HEK293 (cell line): ENCODE measurements around the gene CDYL.

ENCODE experiments used
- CTCF ChIA-PET: fragments of 350-600 bp; formaldehyde crosslinking; extraction: SDS; loops from one replicate; lab custom pipeline; 2021; ENCODE audit warnings: antibody characterized with exemption; lab: Yijun Ruan, JAX
- POLR2A ChIA-PET: fragments of 300-600 bp; formaldehyde crosslinking; extraction: SDS; loops from one replicate; lab custom pipeline; 2020; ENCODE audit warnings: antibody characterized with exemption, inconsistent platforms; lab: Yijun Ruan, JAX
- H3K27ac ChIP-seq: fragments of 200-500 bp; sonication (Bioruptor generic); 2 replicates; pipeline ENCODE4 v1.5.1; 2014; ENCODE audit warnings: low read depth, low read length, control low read depth, inconsistent platforms; ENCODE audit errors: extremely low read depth
- H3K36me3 ChIP-seq, 2 experiments: fragments of 200-500 bp in 1 of 2; sonication (Bioruptor generic) in 1 of 2; 1 replicate in 1 of 2; 2 replicates in 1 of 2; pipeline ENCODE4 v1.5.1; 2014 to 2017; ENCODE audit warnings: inconsistent platforms in 2 of 2, low read length in 2 of 2; ENCODE audit not compliant: control insufficient read depth in 2 of 2, insufficient read depth in 1 of 2
- H3K4me1 ChIP-seq: fragments of 200-500 bp; sonication (Bioruptor generic); 2 replicates; pipeline ENCODE4 v1.5.1; 2014; ENCODE audit warnings: mild to moderate bottlenecking, low read length, inconsistent platforms; ENCODE audit not compliant: control insufficient read depth, insufficient read depth
- H3K4me3 ChIP-seq: 2 replicates; pipeline ENCODE4 v1.5.1; 2011; ENCODE audit warnings: low read depth, mild to moderate bottlenecking, control low read depth, low read length, moderate library complexity
- H3K9me3 ChIP-seq: fragments of 200-500 bp; sonication (Bioruptor generic); 2 replicates; pipeline ENCODE4 v1.5.1; 2014; ENCODE audit warnings: low read depth, low read length, inconsistent platforms; ENCODE audit not compliant: control insufficient read depth, insufficient read depth
- BCL6B ChIP-seq: fragments of 450-650 bp; formaldehyde crosslinking; IDR thresholded peaks from 2 replicates; pipeline ENCODE4 v1.5.1; 2017; ENCODE audit warnings: missing biosample characterization, missing genetic modification characterization
- FEZF1 ChIP-seq: fragments of 450-650 bp; formaldehyde crosslinking; IDR thresholded peaks from 2 replicates; pipeline ENCODE4 v1.5.1; 2016; ENCODE audit warnings: missing biosample characterization, missing genetic modification characterization
- KLF1 ChIP-seq: fragments of 450-650 bp; formaldehyde crosslinking; IDR thresholded peaks from 2 replicates; pipeline ENCODE4 v1.5.1; 2016; ENCODE audit warnings: missing biosample characterization, missing genetic modification characterization
- KLF8 ChIP-seq: fragments of 450-650 bp; formaldehyde crosslinking; IDR thresholded peaks from 2 replicates; pipeline ENCODE4 v1.5.1; 2016; ENCODE audit warnings: missing biosample characterization, missing genetic modification characterization
- SETDB1 ChIP-seq: IDR thresholded peaks from one replicate; pipeline ENCODE4 v1.6.1; 2017; ENCODE audit warnings: mild to moderate bottlenecking, low read length, moderate library complexity, mixed read lengths; ENCODE audit not compliant: insufficient read length
- WT1 ChIP-seq: fragments of 450-650 bp; formaldehyde crosslinking; IDR thresholded peaks from 2 replicates; pipeline ENCODE4 v1.5.1; 2016; ENCODE audit warnings: missing biosample characterization, missing genetic modification characterization
- ZBTB11 ChIP-seq: fragments of 450-650 bp; formaldehyde crosslinking; conservative IDR thresholded peaks from 2 replicates; pipeline ENCODE4 v1.5.1; 2016; ENCODE audit warnings: low read depth, missing biosample characterization, missing genetic modification characterization
- ZBTB20 ChIP-seq: fragments of 450-650 bp; formaldehyde crosslinking; IDR thresholded peaks from 2 replicates; pipeline ENCODE4 v1.5.1; 2016; ENCODE audit warnings: missing biosample characterization, missing genetic modification characterization
- ZBTB26 ChIP-seq: fragments of 450-650 bp; formaldehyde crosslinking; optimal IDR thresholded peaks from 2 replicates; pipeline ENCODE3; 2016; ENCODE audit warnings: missing biosample characterization, mild to moderate bottlenecking, missing genetic modification characterization
- ZNF132 ChIP-seq: fragments of 450-650 bp; formaldehyde crosslinking; IDR thresholded peaks from 2 replicates; pipeline ENCODE4 v1.5.1; 2017; ENCODE audit warnings: missing biosample characterization, missing genetic modification characterization, borderline replicate concordance
- ZNF146 ChIP-seq: fragments of 450-650 bp; formaldehyde crosslinking; IDR thresholded peaks from 2 replicates; pipeline ENCODE4 v1.5.1; 2016; ENCODE audit warnings: missing biosample characterization, missing genetic modification characterization
- ZNF23 ChIP-seq: fragments of 450-650 bp; formaldehyde crosslinking; IDR thresholded peaks from 2 replicates; pipeline ENCODE4 v1.5.1; 2016; ENCODE audit warnings: missing biosample characterization, missing genetic modification characterization, borderline replicate concordance
- ZNF274 ChIP-seq, 2 experiments: fragments of 200-500 bp in 1 of 2; fragments of 450-650 bp in 1 of 2; sonication (Bioruptor generic) in 1 of 2; formaldehyde crosslinking in 1 of 2; IDR thresholded peaks; 2 replicates each; pipeline versions ENCODE4 v1.5.1 to v1.6.1; 2014 to 2016; ENCODE audit warnings: borderline replicate concordance in 1 of 2, inconsistent platforms in 1 of 2, low read length in 1 of 2, missing biosample characterization in 1 of 2, missing genetic modification characterization in 1 of 2
- ZNF335 ChIP-seq: fragments of 450-650 bp; formaldehyde crosslinking; conservative IDR thresholded peaks from 2 replicates; pipeline ENCODE4 v1.5.1; 2016; ENCODE audit warnings: missing biosample characterization, missing genetic modification characterization
- ZNF362 ChIP-seq: fragments of 450-650 bp; formaldehyde crosslinking; IDR thresholded peaks from 2 replicates; pipeline ENCODE4 v1.5.1; 2016; ENCODE audit warnings: missing biosample characterization, missing genetic modification characterization
- ZNF514 ChIP-seq: fragments of 450-650 bp; formaldehyde crosslinking; IDR thresholded peaks from 2 replicates; pipeline ENCODE4 v1.5.1; 2016; ENCODE audit warnings: missing biosample characterization, missing genetic modification characterization
- ZNF544 ChIP-seq: fragments of 450-650 bp; formaldehyde crosslinking; IDR thresholded peaks from 2 replicates; pipeline ENCODE4 v1.5.0; 2017; ENCODE audit warnings: missing biosample characterization, missing genetic modification characterization
- ZNF558 ChIP-seq: fragments of 450-650 bp; formaldehyde crosslinking; IDR thresholded peaks from 2 replicates; pipeline ENCODE4 v1.5.1; 2016; ENCODE audit warnings: missing biosample characterization, missing genetic modification characterization
- ZNF571 ChIP-seq: fragments of 450-650 bp; formaldehyde crosslinking; IDR thresholded peaks from 2 replicates; pipeline ENCODE4 v1.5.0; 2017; ENCODE audit warnings: missing biosample characterization, missing genetic modification characterization
- ZNF596 ChIP-seq: fragments of 450-650 bp; IDR thresholded peaks from 2 replicates; pipeline ENCODE4 v1.5.0; 2018; ENCODE audit warnings: missing biosample characterization, mild to moderate bottlenecking, missing genetic modification characterization, moderate library complexity
- ZNF660 ChIP-seq: fragments of 450-650 bp; IDR thresholded peaks from 2 replicates; pipeline ENCODE4 v1.5.1; 2018; ENCODE audit warnings: missing biosample characterization, mild to moderate bottlenecking, missing genetic modification characterization
- ZNF664 ChIP-seq: fragments of 450-650 bp; formaldehyde crosslinking; IDR thresholded peaks from 2 replicates; pipeline ENCODE4 v1.5.1; 2016; ENCODE audit warnings: missing biosample characterization, missing genetic modification characterization
- ZNF707 ChIP-seq: fragments of 450-650 bp; formaldehyde crosslinking; IDR thresholded peaks from 2 replicates; pipeline ENCODE4 v1.5.1; 2016; ENCODE audit warnings: missing biosample characterization, missing genetic modification characterization
- ZSCAN30 ChIP-seq: fragments of 450-650 bp; IDR thresholded peaks from 2 replicates; pipeline ENCODE4 v1.5.1; 2018; ENCODE audit warnings: missing biosample characterization, mild to moderate bottlenecking, missing genetic modification characterization, moderate library complexity
- TF ChIP-seq, protein P1 (sequence below): fragments of 450-650 bp; formaldehyde crosslinking; IDR thresholded peaks from 2 replicates; pipeline ENCODE4; 2016; ENCODE audit warnings: missing biosample characterization, missing genetic modification characterization
- TF ChIP-seq, protein P2 (sequence below): fragments of 450-650 bp; formaldehyde crosslinking; IDR thresholded peaks from 2 replicates; pipeline ENCODE4 v1.5.1; 2017; ENCODE audit warnings: missing biosample characterization, mild to moderate bottlenecking, missing genetic modification characterization, moderate library complexity

Gene CDYL

GRCh38 chr6:4763921-4764320, 12.3 kb upstream of the CDYL start:
- no peak overlapping the region for H3K27ac ChIP-seq
- H3K4me1 ChIP-seq, result no peaks in the 10 kb centered on the region
- ChIA-PET POLR2A (no interaction called here), CTCF (no interaction called here)
- H3K4me3 ChIP-seq, result no peak overlapping the region
- H3K9me3 ChIP-seq, result peaks cover 3% of the 10 kb centered on the region
- H3K36me3 ChIP-seq, result no peaks in the 10 kb centered on the region
- TF ChIP-seq KLF8 (tag by site-specific recombination), result no peak
- no peak for TF ChIP-seq KLF1 (tag by site-specific recombination)
- TF ChIP-seq ZNF544 (tag by site-specific recombination), result no peak
- TF ChIP-seq, protein P1, sequence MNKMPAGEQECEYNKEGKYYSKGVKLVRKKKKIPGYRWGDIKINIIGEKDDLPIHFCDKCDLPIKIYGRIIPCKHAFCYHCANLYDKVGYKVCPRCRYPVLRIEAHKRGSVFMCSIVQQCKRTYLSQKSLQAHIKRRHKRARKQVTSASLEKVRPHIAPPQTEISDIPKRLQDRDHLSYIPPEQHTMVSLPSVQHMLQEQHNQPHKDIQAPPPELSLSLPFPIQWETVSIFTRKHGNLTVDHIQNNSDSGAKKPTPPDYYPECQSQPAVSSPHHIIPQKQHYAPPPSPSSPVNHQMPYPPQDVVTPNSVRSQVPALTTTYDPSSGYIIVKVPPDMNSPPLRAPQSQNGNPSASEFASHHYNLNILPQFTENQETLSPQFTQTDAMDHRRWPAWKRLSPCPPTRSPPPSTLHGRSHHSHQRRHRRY, result no peak
- TF ChIP-seq ZNF596, result no peak
- no peak for TF ChIP-seq ZNF558 (tag by site-specific recombination)
- no peak for TF ChIP-seq WT1 (tag by site-specific recombination)
- TF ChIP-seq ZNF660 (tag by site-specific recombination), result no peak
- TF ChIP-seq ZBTB26, result no peak
- no peak for TF ChIP-seq SETDB1
- no peak for TF ChIP-seq FEZF1 (tag by site-specific recombination)
- no peak for TF ChIP-seq ZNF274 (IDR thresholded peaks at IDR 0.05; ENCODE audit: low read length)
- no peak for TF ChIP-seq ZNF274 (tag by site-specific recombination; IDR thresholded peaks at IDR 0.05; ENCODE audit: borderline replicate concordance)
- TF ChIP-seq ZNF514 (tag by site-specific recombination), result no peak

- CTCF ChIA-PET, result no interaction called here
- POLR2A ChIA-PET, result no interaction called here
- no peak overlapping the region for H3K27ac ChIP-seq
- H3K36me3 ChIP-seq, result no peaks in the 10 kb centered on the region
- no peaks in the 10 kb centered on the region; the same call in 1 of the 2 replicates for H3K9me3 ChIP-seq
- no peak overlapping the region for H3K4me3 ChIP-seq
- no peaks in the 10 kb centered on the region for H3K4me1 ChIP-seq
- TF ChIP-seq ZNF571 (no peak), ZNF664 (tag by site-specific recombination) (no peak), ZNF132 (tag by site-specific recombination) (no peak), ZNF146 (tag by site-specific recombination) (no peak), ZNF707 (tag by site-specific recombination) (no peak), ZBTB20 (tag by site-specific recombination) (no peak), ZBTB11 (tag by site-specific recombination) (no peak), ZNF23 (no peak), ZSCAN30 (no peak), BCL6B (no peak), ZNF544 (tag by site-specific recombination) (no peak), ZNF335 (tag by site-specific recombination) (no peak), ZNF362 (no peak)
- TF ChIP-seq, protein P2, sequence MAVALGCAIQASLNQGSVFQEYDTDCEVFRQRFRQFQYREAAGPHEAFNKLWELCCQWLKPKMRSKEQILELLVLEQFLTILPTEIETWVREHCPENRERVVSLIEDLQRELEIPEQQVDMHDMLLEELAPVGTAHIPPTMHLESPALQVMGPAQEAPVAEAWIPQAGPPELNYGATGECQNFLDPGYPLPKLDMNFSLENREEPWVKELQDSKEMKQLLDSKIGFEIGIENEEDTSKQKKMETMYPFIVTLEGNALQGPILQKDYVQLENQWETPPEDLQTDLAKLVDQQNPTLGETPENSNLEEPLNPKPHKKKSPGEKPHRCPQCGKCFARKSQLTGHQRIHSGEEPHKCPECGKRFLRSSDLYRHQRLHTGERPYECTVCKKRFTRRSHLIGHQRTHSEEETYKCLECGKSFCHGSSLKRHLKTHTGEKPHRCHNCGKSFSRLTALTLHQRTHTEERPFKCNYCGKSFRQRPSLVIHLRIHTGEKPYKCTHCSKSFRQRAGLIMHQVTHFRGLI (tag by site-specific recombination), result no peak
Measured at GRCh38 chr6:4768815-4769214, 7.4 kb upstream of the CDYL start.
